ENCODE results near the gene OLFML3.

DNA sequence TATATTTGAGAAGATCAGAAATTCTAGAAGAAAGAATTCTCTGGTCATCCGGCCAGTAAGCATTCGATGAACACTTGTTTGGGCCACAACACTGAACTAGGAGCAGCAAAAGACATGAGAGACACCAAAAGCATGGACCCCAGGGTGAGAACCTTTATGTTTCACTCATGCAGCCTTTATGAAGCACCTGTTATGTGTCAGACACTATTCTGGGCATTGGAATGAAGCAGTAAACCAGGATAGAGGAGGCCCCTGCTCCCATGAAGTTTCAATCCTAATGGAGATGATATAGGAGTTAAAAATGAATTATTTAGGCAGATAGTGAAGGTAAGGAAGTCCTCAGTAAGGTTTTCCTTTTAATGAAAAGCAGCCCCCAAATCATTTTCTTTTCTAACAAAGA lies 43.6 kb downstream of the OLFML3 start:
- TF ChIP-seq, protein P1, sequence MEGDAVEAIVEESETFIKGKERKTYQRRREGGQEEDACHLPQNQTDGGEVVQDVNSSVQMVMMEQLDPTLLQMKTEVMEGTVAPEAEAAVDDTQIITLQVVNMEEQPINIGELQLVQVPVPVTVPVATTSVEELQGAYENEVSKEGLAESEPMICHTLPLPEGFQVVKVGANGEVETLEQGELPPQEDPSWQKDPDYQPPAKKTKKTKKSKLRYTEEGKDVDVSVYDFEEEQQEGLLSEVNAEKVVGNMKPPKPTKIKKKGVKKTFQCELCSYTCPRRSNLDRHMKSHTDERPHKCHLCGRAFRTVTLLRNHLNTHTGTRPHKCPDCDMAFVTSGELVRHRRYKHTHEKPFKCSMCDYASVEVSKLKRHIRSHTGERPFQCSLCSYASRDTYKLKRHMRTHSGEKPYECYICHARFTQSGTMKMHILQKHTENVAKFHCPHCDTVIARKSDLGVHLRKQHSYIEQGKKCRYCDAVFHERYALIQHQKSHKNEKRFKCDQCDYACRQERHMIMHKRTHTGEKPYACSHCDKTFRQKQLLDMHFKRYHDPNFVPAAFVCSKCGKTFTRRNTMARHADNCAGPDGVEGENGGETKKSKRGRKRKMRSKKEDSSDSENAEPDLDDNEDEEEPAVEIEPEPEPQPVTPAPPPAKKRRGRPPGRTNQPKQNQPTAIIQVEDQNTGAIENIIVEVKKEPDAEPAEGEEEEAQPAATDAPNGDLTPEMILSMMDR (conservative IDR thresholded peaks at IDR 0.05 in 1 of 2, IDR thresholded peaks at IDR 0.05 in 1 of 2; ENCODE audit: extremely low read depth in 1 of 2, insufficient read depth in 1 of 2, low read depth in 1 of 2, low read length in 2 of 2), result no peak
- no peak for TF ChIP-seq EZH2 (IDR thresholded peaks at IDR 0.05; ENCODE audit: borderline replicate concordance, low read length)

All from mammary epithelial cell (primary cell).